Trophoblast cell (in vitro differentiated cells and primary cell): ENCODE data around the gene RPTOR.
A peak's percentile ranks its signal among the peaks of the same experiment; 100 is the strongest.

Experiments used
- DNase-seq, 2 donors: peaks; one replicate each; pipeline ENCODE4 v3.0.0-alpha.2; 2016
- H2AFZ ChIP-seq: 2 replicates; pipeline ENCODE4 v1.6.1; 2013; ENCODE audit warnings: low read length, moderate library complexity, mild to moderate bottlenecking; ENCODE audit not compliant: insufficient read depth, poor library complexity
- H2AK5ac ChIP-seq: 2 replicates; pipeline ENCODE4 v1.6.1; 2013; ENCODE audit warnings: mild to moderate bottlenecking, low read length
- H2BK120ac ChIP-seq: 2 replicates; pipeline ENCODE4 v1.6.1; 2013; ENCODE audit warnings: low read length, mild to moderate bottlenecking, moderate library complexity; ENCODE audit not compliant: insufficient read depth, poor library complexity
- H2BK12ac ChIP-seq: 2 replicates; pipeline ENCODE4 v1.6.1; 2013; ENCODE audit warnings: mild to moderate bottlenecking, low read length, moderate library complexity
- H2BK5ac ChIP-seq: 2 replicates; pipeline ENCODE4 v1.6.1; 2013; ENCODE audit warnings: low read length, low read depth, moderate library complexity, mild to moderate bottlenecking; ENCODE audit not compliant: poor library complexity
- H3K14ac ChIP-seq: 2 replicates; pipeline ENCODE4 v1.6.1; 2013; ENCODE audit warnings: mild to moderate bottlenecking, low read length
- H3K18ac ChIP-seq: 2 replicates; pipeline ENCODE4 v1.6.1; 2013; ENCODE audit warnings: mild to moderate bottlenecking, low read length
- H3K23ac ChIP-seq: 2 replicates; pipeline ENCODE4 v1.6.1; 2013; ENCODE audit warnings: low read length
- H3K27ac ChIP-seq: 2 replicates; pipeline ENCODE4 v1.5.1; 2013; ENCODE audit warnings: low read depth, mild to moderate bottlenecking, inconsistent platforms, low read length, moderate library complexity
- H3K27me3 ChIP-seq: 2 replicates; pipeline ENCODE4 v1.6.1; 2013; ENCODE audit warnings: inconsistent platforms, mild to moderate bottlenecking, low read length, moderate library complexity; ENCODE audit not compliant: insufficient read depth
- H3K36me3 ChIP-seq, 2 experiments: 1 replicate in 1 of 2; 2 replicates in 1 of 2; pipeline ENCODE4 v1.6.1; 2013; ENCODE audit warnings: low read length in 2 of 2, mild to moderate bottlenecking in 2 of 2, moderate library complexity in 1 of 2; ENCODE audit not compliant: insufficient read depth in 2 of 2, control insufficient read depth in 1 of 2
- H3K4ac ChIP-seq: 2 replicates; pipeline ENCODE4 v1.6.1; 2013; ENCODE audit warnings: low read depth, mild to moderate bottlenecking, low read length, moderate library complexity
- H3K4me1 ChIP-seq, 2 experiments: 1 replicate in 1 of 2; 2 replicates in 1 of 2; pipeline ENCODE4 v1.6.1; 2013; ENCODE audit warnings: low read length in 2 of 2, mild to moderate bottlenecking in 2 of 2, moderate library complexity in 1 of 2; ENCODE audit not compliant: insufficient read depth in 2 of 2, control insufficient read depth in 1 of 2
- H3K4me2 ChIP-seq: 2 replicates; pipeline ENCODE4 v1.6.1; 2013; ENCODE audit warnings: inconsistent platforms, mild to moderate bottlenecking, low read length, moderate library complexity
- H3K4me3 ChIP-seq: 2 replicates; pipeline ENCODE4 v1.5.1; 2013; ENCODE audit warnings: mild to moderate bottlenecking, low read depth, low read length, inconsistent platforms
- H3K79me1 ChIP-seq: one replicate; pipeline ENCODE4 v1.6.1; 2013; ENCODE audit warnings: low read length
- H3K79me2 ChIP-seq: 2 replicates; pipeline ENCODE4 v1.6.1; 2013; ENCODE audit warnings: low read length, mild to moderate bottlenecking; ENCODE audit not compliant: control insufficient read depth, insufficient read depth, poor library complexity
- H3K9ac ChIP-seq: 2 replicates; pipeline ENCODE4 v1.6.1; 2013; ENCODE audit warnings: mild to moderate bottlenecking, low read length
- H3K9me3 ChIP-seq: 2 replicates; pipeline ENCODE4 v1.6.1; 2013; ENCODE audit warnings: low read depth, mild to moderate bottlenecking, control low read depth, inconsistent platforms, low read length; ENCODE audit not compliant: insufficient read depth
- H4K12ac ChIP-seq: 2 replicates; pipeline ENCODE4 v1.6.1; 2013; ENCODE audit warnings: low read depth, mild to moderate bottlenecking, low read length, moderate library complexity
- H4K8ac ChIP-seq: 2 replicates; pipeline ENCODE4 v1.6.1; 2013; ENCODE audit warnings: low read depth, mild to moderate bottlenecking, low read length, moderate library complexity
- H4K91ac ChIP-seq: one replicate; pipeline ENCODE4 v1.6.1; 2013; ENCODE audit warnings: low read depth, mild to moderate bottlenecking, low read length, moderate library complexity
- WGBS: extraction: QIAGEN DNeasy Blood & Tissue Kit; methylation state at CpG from one replicate; pipeline ENCODE4 v1.1.7; 2013; ENCODE audit warnings: missing lambda C conversion rate; ENCODE audit not compliant: insufficient read length, insufficient coverage; ENCODE audit errors: extremely low coverage; 5-methylcytosine and 5-hydroxymethylcytosine counted together

The RPTOR gene

DNA sequence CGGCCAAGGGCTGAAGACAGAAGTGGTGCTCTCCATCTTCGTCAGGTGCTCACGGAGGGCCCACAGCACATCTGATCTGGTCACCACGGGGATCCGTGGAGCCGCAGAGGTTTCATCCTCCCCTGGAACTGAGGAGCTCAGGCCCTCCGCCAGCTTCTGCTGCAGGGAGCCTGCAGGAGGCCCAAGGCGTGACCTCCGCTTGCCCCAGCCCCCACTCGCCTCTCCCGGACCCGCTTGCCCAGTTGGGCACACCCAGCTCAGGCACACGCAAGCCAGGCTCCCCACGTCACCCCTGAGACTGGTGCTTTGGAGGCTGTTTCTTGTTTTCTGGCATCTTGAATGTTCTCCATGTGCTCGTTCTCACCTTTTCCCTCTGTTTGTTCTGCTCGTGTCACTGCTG lies 407.7 kb downstream of the RPTOR start:
- Histone ChIP-seq H3K4me2 (no peak overlapping the region), H3K9me3 (peaks cover 4% of the 10 kb centered on the region), H3K14ac (no peak overlapping the region), H3K27ac (no peak overlapping the region), H4K8ac (no peak overlapping the region), H4K91ac (no peak overlapping the region), H3K27me3 (no peaks in the 10 kb centered on the region), H2BK5ac (no peak overlapping the region), H2AK5ac (no peak overlapping the region), H3K36me3 (peaks cover 21 to 33% of the 10 kb centered on the region in 2 experiments), H3K9ac (no peak overlapping the region), H3K4me1 (no peaks in the 10 kb centered on the region), H4K12ac (no peak overlapping the region), H3K4me3 (no peak overlapping the region), H3K79me1 (no peaks in the 10 kb centered on the region), H2BK12ac (no peak overlapping the region), H3K23ac (peak overlapping the region; percentile 31), H3K79me2 (no peaks in the 10 kb centered on the region), H2AFZ (no peak overlapping the region), H3K18ac (no peak overlapping the region), H3K4ac (no peak overlapping the region), H2BK120ac (no peak overlapping the region)
- no CpG with 5 or more reads among the region's 16 CpGs for WGBS
- no peak for DNase-seq

DNA sequence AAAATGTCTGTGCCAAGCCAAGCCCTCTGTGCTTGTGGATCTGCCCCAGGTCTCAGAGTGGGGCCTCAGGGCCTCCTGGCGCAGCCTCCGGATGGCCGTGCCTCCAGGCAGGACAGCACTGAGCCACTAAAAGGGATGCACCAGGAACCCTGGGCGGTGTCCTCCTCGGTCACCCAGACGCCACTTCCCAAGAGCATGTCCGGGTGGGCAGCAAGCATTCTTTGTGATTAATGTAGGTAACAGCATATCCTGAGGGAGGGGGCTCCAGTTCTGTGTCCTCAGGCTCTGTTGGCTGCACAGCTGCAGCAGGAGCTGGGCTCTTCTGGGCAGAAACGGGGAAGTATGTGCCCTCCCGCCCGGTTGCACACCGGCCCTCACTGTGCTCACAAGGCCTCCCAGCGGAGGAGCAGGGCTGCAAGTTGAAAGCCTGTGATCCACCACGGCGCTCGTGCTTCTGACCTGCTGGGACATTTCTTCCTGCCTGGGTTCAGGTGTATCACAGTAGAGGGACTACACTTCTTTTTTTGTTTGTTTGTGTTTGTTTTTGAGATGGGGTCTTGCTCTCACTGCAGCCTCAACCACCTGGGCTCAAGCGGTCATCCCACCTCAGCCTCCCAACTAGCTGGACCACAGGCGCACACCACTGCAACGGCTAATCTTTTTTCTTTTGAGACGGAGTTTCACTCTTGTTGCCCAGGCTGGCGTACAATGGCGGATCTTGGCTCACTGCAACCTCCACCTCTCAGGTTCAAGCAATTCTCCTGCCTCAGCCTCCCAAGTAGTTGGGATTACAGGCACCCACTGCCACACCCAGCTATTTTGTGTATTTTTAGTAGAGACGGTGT lies 409.1 kb downstream of the RPTOR start:
- Histone ChIP-seq H4K12ac (no peak overlapping the region), H2BK5ac (no peak overlapping the region), H3K4me2 (no peak overlapping the region), H3K36me3 (peaks cover 21 to 23% of the 10 kb centered on the region in 2 experiments), H2AK5ac (no peak overlapping the region), H3K27ac (no peak overlapping the region), H3K9ac (no peak overlapping the region), H3K18ac (no peak overlapping the region), H3K79me1 (no peaks in the 10 kb centered on the region), H3K4me3 (peak overlapping the region; percentile 10), H2BK120ac (no peak overlapping the region), H3K23ac (no peak overlapping the region), H2BK12ac (no peak overlapping the region), H3K4ac (no peak overlapping the region), H3K4me1 (no peaks in the 10 kb centered on the region), H3K27me3 (no peaks in the 10 kb centered on the region), H4K8ac (no peak overlapping the region), H3K14ac (no peak overlapping the region), H2AFZ (no peak overlapping the region), H4K91ac (no peak overlapping the region), H3K79me2 (no peaks in the 10 kb centered on the region), H3K9me3 (peaks cover 4% of the 10 kb centered on the region)
- DNase-seq: no peak
- WGBS: no CpG with 5 or more reads among the region's 22 CpGs

DNA sequence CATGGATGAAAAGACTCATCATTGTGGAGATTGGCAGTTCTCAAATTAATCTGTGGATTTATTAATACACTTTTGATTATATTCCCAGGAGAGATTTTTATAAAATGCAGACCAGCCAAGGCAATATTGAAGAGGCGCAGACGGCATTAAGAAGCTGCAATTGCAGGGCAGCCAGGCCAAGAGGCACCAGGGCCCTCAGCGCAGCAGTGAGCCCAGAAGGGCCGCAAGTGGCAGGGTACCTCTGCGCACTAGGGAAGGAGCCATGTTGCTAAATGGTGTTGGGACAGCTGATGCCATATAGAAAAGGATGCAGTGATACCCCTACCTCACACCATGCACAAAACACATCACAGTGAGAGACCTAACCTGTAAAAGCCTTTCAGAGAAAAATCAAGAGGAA lies 410.4 kb downstream of the RPTOR start:
- Histone ChIP-seq H3K4me1 (peaks cover 4% of the 10 kb centered on the region in 2 experiments), H3K9ac (no peak overlapping the region), H4K12ac (no peak overlapping the region), H3K4me3 (no peak overlapping the region), H4K91ac (no peak overlapping the region), H3K79me1 (peaks cover 5% of the 10 kb centered on the region), H3K18ac (no peak overlapping the region), H3K23ac (no peak overlapping the region), H3K14ac (no peak overlapping the region), H2BK12ac (no peak overlapping the region), H3K27ac (no peak overlapping the region), H4K8ac (no peak overlapping the region), H3K79me2 (no peaks in the 10 kb centered on the region), H3K27me3 (no peaks in the 10 kb centered on the region), H3K4ac (no peak overlapping the region), H3K4me2 (no peak overlapping the region), H3K9me3 (peaks cover 2% of the 10 kb centered on the region), H3K36me3 (peaks cover 12 to 16% of the 10 kb centered on the region in 2 experiments), H2BK120ac (no peak overlapping the region), H2AFZ (no peak overlapping the region), H2BK5ac (no peak overlapping the region), H2AK5ac (no peak overlapping the region)
- DNase-seq: no peak
- no CpG with 5 or more reads among the region's 5 CpGs for WGBS

DNA sequence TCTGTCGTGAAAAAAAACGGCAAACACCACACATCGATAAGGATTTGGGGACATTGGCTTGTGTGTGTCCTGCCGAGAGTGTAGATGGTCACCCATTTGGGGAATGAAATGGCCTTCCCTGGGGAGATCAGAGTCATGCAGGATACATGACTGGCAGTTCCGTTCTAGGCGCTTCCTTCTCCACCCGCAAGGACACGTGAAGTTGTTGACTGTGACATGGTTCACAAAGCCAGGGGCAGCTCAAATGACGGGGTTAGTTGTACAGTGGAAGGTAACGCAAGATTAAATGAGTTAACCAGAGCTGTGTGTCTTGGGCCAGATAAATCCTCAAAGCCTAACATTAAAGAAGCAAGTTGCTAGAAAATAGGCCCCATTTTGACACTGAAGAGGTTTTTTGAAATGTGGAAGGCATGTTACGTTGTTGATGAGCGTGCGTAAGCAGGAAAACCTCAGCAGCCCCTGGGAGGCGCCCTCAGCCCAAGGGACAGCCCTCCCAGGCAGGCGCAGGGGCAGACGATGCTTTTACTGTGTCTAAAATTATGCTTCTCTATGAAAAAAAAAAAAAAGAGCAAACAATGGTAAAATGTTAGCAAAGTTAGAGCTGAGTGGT lies 411.1 kb downstream of the RPTOR start:
- Histone ChIP-seq H3K4ac (no peak overlapping the region), H3K27ac (no peak overlapping the region), H3K79me1 (peaks cover 9% of the 10 kb centered on the region), H3K4me2 (no peak overlapping the region), H2BK5ac (no peak overlapping the region), H3K9me3 (peaks cover 2% of the 10 kb centered on the region), H4K8ac (no peak overlapping the region), H3K36me3 (peaks cover 11 to 16% of the 10 kb centered on the region in 2 experiments), H3K23ac (no peak overlapping the region), H3K4me1 (peaks cover 5 to 9% of the 10 kb centered on the region in 2 experiments), H3K9ac (no peak overlapping the region), H4K91ac (no peak overlapping the region), H2AK5ac (no peak overlapping the region), H3K14ac (no peak overlapping the region), H2BK120ac (no peak overlapping the region), H2AFZ (no peak overlapping the region), H3K79me2 (peaks cover 1% of the 10 kb centered on the region), H3K4me3 (no peak overlapping the region), H2BK12ac (no peak overlapping the region), H3K18ac (no peak overlapping the region), H4K12ac (no peak overlapping the region), H3K27me3 (no peaks in the 10 kb centered on the region)
- no CpG with 5 or more reads among the region's 16 CpGs for WGBS
- no peak for DNase-seq
